Natural killer cell (primary cell): ENCODE data around the gene BLACAT1. TPM values are rescaled to one million over a fixed set of nuclear protein-coding genes. Genes with fewer than 3 reads are reported as not detected.
"Not testable (repeated sequence)": the region's sequence is repeated elsewhere in the genome, so short reads cannot be mapped to it uniquely, and the experiment has no call there.

Experiments used
- ATAC-seq, 3 donors: fragments of 150-1000 bp in 2 of 3; fragments of 200-7000 bp in 1 of 3; cut with Tn5 transposase; 1 replicate in 1 of 3; 2 replicates in 2 of 3; pipeline ENCODE4 v1.10.0; 2021; ENCODE audit warnings: mild to moderate bottlenecking in 2 of 3, moderate library complexity in 2 of 3
- DNase-seq, 2 donors: peaks; one replicate each; pipeline versions ENCODE4 v3.0.0 to v3.0.0-alpha.2; 2013 to 2021; ENCODE audit warnings: mixed read lengths in 1 of 2
- H3K27ac ChIP-seq: one replicate; pipeline ENCODE4 v1.5.1; 2013; ENCODE audit warnings: mild to moderate bottlenecking, low read length
- H3K27me3 ChIP-seq: one replicate; pipeline ENCODE4 v1.6.1; 2013; ENCODE audit warnings: low read length; ENCODE audit not compliant: control insufficient read depth, insufficient read depth
- H3K36me3 ChIP-seq: one replicate; pipeline ENCODE4 v1.6.1; 2013; ENCODE audit warnings: low read length; ENCODE audit not compliant: control insufficient read depth, insufficient read depth
- H3K4me1 ChIP-seq: one replicate; pipeline ENCODE4 v1.6.1; 2013; ENCODE audit warnings: low read length; ENCODE audit not compliant: control insufficient read depth, insufficient read depth
- H3K4me3 ChIP-seq: one replicate; pipeline ENCODE4 v1.5.1; 2013; ENCODE audit warnings: low read length
- H3K9me3 ChIP-seq: one replicate; pipeline ENCODE4 v1.6.1; 2013; ENCODE audit warnings: low read length; ENCODE audit not compliant: control insufficient read depth, insufficient read depth
- H3K27ac Mint-ChIP-seq, 2 donors: one replicate each; pipeline ENCODE4 v1.8.0; 2022; ENCODE audit warnings: mild to moderate bottlenecking in 2 of 2, mixed read lengths in 2 of 2, moderate library complexity in 1 of 2
- H3K27me3 Mint-ChIP-seq, 2 donors: one replicate each; pipeline ENCODE4 v1.8.0; 2022; ENCODE audit warnings: low read depth in 2 of 2, mixed read lengths in 2 of 2
- H3K36me3 Mint-ChIP-seq: one replicate; pipeline ENCODE4 v1.8.0; 2022; ENCODE audit warnings: mixed read lengths
- H3K4me1 Mint-ChIP-seq, 2 donors: one replicate each; pipeline ENCODE4 v1.8.0; 2022; ENCODE audit warnings: mixed read lengths in 2 of 2
- H3K4me3 Mint-ChIP-seq: one replicate; pipeline ENCODE4 v1.8.0; 2022; ENCODE audit warnings: mild to moderate bottlenecking, moderate library complexity, mixed read lengths
- H3K9me3 Mint-ChIP-seq, 2 donors: one replicate each; pipeline ENCODE4 v1.8.0; 2022; ENCODE audit warnings: mixed read lengths in 2 of 2
- CTCF ChIP-seq: fragments of 200-600 bp; IDR thresholded peaks from one replicate; pipeline ENCODE4 v1.8.0; 2022; ENCODE audit warnings: antibody characterized with exemption
- WGBS: methylation state at CpG from one replicate; pipeline ENCODE4 v1.1.7; 2013; ENCODE audit warnings: missing lambda C conversion rate; ENCODE audit not compliant: insufficient coverage; 5-methylcytosine and 5-hydroxymethylcytosine counted together
- intact Hi-C: fragments of 100-400 bp; cut with micrococcal nuclease; formaldehyde crosslinking; loops from one replicate; pipeline ENCODE4 v1.14.2; 2022
- total RNA-seq, 4 donors: library from RNA; stranded (reverse); fragments of 120-200 nt in 1 of 4; gene quantifications; one replicate each; pipeline versions ENCODE4 v1.2.3 to v1.2.4, GENCODE V29; 2013 to 2022

BLACAT1 gene
- total RNA-seq, 3 donors from 2014 or later (not counting 1 experiment from before 2014, with no cell fraction given) = 0.09 to 0.13 TPM; not detected in 1

GRCh38 chr1:205407970-205408369 is 47.9 kb downstream of the BLACAT1 start:
- Mint-ChIP-seq H3K27ac (no peak overlapping the region), H3K4me1 (no peaks in the 10 kb centered on the region), H3K4me3 (no peak overlapping the region), H3K36me3 (no peaks in the 10 kb centered on the region), H3K27me3 (peaks cover 7 to 32% of the 10 kb centered on the region in 2 donors), H3K9me3 (peaks cover 0 to 2% of the 10 kb centered on the region in 2 donors)
- Histone ChIP-seq H3K27ac (no peak overlapping the region), H3K4me3 (no peak overlapping the region), H3K27me3 (no peaks in the 10 kb centered on the region), H3K4me1 (no peaks in the 10 kb centered on the region), H3K9me3 (no peaks in the 10 kb centered on the region), H3K36me3 (no peaks in the 10 kb centered on the region)
- no peak for DNase-seq
- WGBS = 63% methylated on average over 5 of the region's 5 CpGs
- TF ChIP-seq CTCF = no peak
- intact Hi-C loops = no loop called here
- no peak for ATAC-seq

- H3K27ac Mint-ChIP-seq, H3K4me1 ChIP-seq, H3K27me3 ChIP-seq, H3K36me3 Mint-ChIP-seq, H3K4me3 Mint-ChIP-seq, H3K4me1 Mint-ChIP-seq, ATAC-seq, H3K36me3 ChIP-seq, H3K9me3 ChIP-seq, intact Hi-C loops, DNase-seq, H3K4me3 ChIP-seq, H3K9me3 Mint-ChIP-seq, H3K27ac ChIP-seq: not testable (repeated sequence)
- peaks cover 7 to 29% of the 10 kb centered on the region in 2 donors for H3K27me3 Mint-ChIP-seq
- WGBS = 75% methylated on average over 8 of the region's 12 CpGs
These were observed 49.6 kb downstream of the BLACAT1 start for GRCh38 chr1:205406252-205406651.

Other genes starting within 250 kb of the BLACAT1 start
- gene DSTYK, start 244.3 kb downstream of the BLACAT1 start, total RNA-seq = 10 to 100 TPM in 2 of 3 donors, 1 to 10 TPM in 1; 9.9 to 17.5 (median 14.9) TPM
- 1 to 10 TPM in 2 of 3 donors, under 1 TPM in 1; 0.93 to 1.5 (median 1.1) TPM for gene TMCC2, start 228.1 kb downstream of the BLACAT1 start, total RNA-seq
- 10 to 100 TPM; 17.3 to 21.7 (median 21.5) TPM for gene NUAK2, start 134.3 kb downstream of the BLACAT1 start, total RNA-seq
- gene KLHDC8A, start 99.1 kb downstream of the BLACAT1 start, total RNA-seq = not detected
- gene LEMD1, start 34.0 kb downstream of the BLACAT1 start, total RNA-seq = not detected
- gene CDK18, start 48.6 kb upstream of the BLACAT1 start, total RNA-seq = 1 to 10 TPM; 1.9 to 5.3 (median 4.0) TPM
- gene ELK4, start 176.0 kb upstream of the BLACAT1 start, total RNA-seq = 100 to 1,000 TPM; 107 to 155 (median 139) TPM
- 10 to 100 TPM in 1 of 3 donors, 1 to 10 TPM in 1, under 1 TPM in 1; 0.31 to 28.8 (median 1.8) TPM for gene SLC45A3, start 224.5 kb upstream of the BLACAT1 start, total RNA-seq